HG02938 (cell line): ENCODE results near the gene HTR4.
"Not testable (repeated sequence)": the region's sequence is repeated elsewhere in the genome, so short reads cannot be mapped to it uniquely, and the experiment has no call there.

Experiments used
- ATAC-seq: cut with Tn5 transposase; IDR thresholded peaks from one replicate; pipeline ENCODE4 v1.9.1; 2021; ENCODE audit warnings: mild to moderate bottlenecking, moderate library complexity; ENCODE audit not compliant: unreplicated experiment

The HTR4 gene

DNA sequence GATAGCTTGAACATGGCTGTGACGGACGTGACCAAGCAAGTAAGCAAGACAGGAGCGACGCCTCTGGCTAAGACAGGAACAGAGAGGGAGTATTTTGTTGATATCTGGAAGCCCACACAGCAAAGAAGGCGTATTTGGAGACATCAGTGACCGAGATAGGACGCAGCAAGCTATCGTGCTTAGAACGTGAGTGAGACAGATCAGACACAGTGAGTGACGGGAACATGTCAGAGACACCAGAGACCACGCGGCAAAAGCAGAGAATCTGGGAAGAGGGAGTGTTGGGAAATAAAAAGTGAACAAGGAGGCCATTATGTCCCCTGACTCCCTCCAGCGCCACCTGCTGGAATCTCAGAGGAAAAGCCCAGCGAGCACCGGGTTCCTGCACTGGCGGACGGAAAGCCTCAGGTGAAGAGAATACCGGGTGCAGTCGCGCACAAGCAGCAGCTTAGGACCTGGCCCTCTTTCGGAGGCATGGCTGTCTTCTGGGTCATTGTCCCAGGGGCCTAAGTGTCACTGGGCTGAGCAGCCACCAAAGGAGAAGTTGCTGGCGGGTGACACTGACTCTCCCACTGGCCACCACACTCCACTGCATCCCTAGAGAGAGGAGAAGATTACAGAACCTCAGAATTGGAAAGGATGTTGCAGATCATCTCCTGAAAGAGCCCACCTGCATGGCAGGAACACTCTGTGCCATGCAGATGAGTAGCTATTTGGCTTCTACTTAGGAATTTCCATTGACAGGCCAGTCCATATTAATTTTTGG is 171.4 kb downstream of the HTR4 start:
- ATAC-seq = peak; percentile 89

DNA sequence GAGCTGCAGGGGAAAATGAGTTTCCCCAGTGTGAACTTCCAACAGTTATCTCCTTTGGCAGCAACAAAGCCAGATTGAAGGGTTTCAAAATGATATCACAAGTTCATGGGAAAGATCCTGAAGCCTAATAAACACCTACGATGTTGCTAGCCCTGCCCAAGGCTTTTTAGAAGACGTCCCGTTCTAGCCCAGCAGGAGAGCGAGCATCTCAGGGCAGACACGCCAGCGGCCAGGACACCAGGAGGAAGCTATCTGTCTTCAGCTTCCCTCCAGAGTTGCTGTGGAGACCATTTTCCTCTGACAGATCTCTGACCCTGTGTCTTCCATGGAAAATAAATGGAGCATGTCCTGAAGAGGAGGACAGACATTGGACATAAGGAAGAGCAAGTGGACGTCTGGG is 172.1 kb downstream of the HTR4 start:
- ATAC-seq = no peak

DNA sequence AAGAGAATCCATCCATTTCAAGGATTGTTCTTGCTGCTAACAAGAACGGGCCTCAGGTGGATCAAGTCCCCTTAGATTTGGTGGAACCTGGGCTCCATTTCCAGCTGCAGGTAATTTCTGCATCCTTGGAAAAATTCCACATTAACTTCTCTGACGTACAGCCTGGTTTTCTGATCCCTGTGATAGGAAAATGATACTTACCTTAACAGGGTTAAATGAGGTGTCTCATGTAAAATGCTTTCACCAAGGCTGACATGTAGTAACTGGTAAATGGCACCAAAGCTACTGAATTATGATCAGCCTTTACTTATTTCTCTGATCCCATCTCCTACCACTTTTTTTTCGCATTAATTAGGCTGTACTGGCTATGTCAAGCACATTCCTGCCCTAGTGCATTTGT is 176.9 kb downstream of the HTR4 start:
- ATAC-seq = no peak

GRCh38 chr5:148476302-148476701 is 178.0 kb downstream of the HTR4 start:
- ATAC-seq = no peak

- no peak for ATAC-seq
Observed at GRCh38 chr5:148474025-148474511, 180.3 kb downstream of the HTR4 start.

- ATAC-seq = no peak
Observed at GRCh38 chr5:148471379-148471778, 182.9 kb downstream of the HTR4 start.

DNA sequence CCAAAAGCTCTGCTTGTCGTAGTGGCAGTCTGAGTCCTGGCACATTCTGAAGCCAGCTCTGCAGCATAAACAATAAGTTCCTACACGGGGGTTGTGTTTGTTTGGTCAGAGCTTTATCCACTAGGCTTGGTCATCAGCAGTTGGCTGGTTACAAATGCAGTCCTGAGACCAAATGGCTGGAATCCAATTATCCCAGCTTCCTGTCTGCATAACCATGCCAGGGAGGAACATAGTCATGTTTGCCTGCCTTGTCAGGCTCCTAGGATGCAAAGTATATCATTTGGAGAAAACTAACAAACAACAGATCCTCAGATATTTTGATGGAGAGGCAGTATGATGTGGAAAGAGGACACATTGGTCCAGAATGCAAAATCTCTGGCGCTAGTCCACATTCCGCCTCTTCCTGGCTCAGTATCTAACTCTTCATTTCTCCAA is 184.8 kb downstream of the HTR4 start:
- ATAC-seq = no peak

DNA sequence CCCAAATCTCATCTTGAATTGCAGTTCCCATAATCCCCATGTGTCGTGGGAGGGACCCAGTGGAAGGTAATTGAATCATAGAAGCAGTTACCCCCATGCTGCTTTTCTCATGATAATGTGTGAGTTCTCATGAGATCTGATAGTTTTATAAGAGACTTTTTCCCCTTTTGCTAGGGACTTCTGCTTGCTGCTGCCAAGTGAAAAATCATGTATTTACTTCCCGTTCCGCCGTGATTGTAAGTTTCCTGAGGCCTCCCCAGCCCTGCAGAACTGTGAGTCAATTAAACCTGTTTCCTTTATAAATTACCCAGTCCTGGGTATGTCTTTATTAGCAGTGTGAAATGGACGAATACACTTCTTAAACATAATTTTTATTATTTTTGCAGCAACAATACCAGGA is 185.6 kb downstream of the HTR4 start:
- ATAC-seq = not testable (repeated sequence)

- ATAC-seq = no peak
Observed at GRCh38 chr5:148467958-148468357, 186.4 kb downstream of the HTR4 start.

DNA sequence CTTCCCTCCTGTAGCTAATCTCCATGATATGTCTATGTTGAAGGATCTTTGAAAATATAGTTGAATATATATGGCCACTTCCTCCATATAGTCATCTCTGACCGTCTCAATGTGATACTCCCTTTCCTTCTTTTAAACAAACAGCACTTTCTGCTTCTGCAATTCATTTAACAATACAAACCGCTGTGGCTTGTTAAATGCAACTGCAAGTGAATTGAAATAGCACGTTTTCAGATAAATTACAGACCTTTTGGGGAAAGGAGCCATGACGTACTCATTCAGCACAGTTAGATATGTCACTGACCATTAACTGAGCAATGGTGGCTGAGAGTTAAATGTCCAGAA is 188.1 kb downstream of the HTR4 start:
- no peak for ATAC-seq

DNA sequence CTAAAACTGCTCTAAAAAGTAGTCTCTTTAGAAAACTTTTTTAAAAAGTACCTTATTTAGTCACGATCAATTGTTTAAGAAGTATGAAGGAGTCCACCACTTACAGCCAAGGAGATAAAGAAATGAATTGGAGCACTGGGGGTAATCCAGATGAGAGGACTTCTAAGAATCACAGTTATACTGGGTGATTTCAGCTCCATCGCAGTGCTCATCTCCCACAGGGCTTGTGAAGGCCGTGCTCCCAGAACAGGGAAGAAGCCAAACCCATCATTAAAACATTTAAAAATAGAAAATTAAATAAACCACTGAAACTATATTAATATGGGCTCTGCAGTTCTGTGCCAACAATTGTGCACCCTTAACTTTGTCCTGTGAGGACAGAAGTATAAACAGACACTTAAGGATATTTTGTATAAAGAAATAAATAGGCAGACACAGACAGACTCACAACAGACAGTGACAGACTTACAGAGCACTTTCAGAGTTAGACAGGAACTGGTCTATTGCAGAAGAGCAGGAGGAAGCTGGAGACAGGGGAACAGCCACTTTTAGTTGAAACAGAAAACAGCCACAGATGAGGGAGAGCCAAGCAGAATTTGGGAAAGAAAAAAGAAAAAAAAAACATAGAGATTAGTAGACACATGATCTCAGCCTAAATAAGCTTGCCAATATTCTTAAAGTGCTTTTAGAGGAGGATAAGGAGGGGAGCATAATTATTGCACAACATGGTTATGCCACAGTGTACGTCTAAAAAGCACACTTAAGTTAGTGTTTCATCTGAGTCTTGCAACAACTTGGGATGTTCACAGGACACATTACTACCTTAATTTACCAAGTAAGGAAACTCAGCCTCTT is 188.7 kb downstream of the HTR4 start:
- ATAC-seq = no peak

- no peak for ATAC-seq
Observed at GRCh38 chr5:148459669-148460068, 194.7 kb downstream of the HTR4 start.

GRCh38 chr5:148458036-148458888 is 196.1 kb downstream of the HTR4 start:
- no peak for ATAC-seq

DNA sequence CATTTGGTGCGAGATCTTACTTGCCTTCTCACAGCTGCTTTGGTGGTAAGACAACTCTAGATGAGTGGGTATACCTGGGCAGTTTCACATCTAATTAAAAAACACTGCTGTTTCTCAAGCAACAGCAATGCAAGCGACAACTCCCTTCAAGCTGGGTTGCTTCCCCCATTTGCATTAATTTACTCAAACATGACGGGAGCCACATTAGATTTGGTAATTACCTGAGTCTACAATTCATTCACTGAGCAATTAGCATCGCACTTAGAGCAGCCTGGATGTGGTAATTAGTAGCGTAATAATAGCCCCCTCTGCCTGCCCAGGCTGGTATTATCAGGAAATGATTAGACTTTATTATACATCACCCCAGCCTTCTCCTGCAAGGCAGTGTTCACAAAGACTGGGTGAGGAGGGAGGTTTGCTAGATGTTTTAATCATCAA is 197.1 kb downstream of the HTR4 start:
- ATAC-seq = peak; percentile 76

DNA sequence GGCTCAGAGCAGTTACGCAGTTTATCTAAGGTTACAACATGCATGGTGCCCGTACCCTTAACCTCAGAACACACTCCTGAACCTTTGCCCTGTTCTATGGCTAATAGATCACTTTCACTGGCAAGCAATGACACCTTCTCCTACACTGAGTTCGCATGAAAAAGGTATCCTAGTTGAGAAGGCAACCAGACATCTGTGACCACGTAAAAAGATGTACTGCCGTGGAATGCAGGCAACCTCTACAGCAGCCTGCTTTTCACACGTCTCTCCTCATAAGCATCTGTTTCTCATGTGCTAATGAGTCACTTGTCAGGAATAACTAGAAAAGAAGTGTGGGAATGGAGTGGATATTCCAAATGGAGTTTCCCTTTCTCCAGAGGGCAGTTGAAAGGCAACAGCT is 199.1 kb downstream of the HTR4 start:
- no peak for ATAC-seq

GRCh38 chr5:148454576-148454975 is 199.8 kb downstream of the HTR4 start:
- no peak for ATAC-seq

GRCh38 chr5:148452499-148453193 is 201.7 kb downstream of the HTR4 start:
- no peak for ATAC-seq

DNA sequence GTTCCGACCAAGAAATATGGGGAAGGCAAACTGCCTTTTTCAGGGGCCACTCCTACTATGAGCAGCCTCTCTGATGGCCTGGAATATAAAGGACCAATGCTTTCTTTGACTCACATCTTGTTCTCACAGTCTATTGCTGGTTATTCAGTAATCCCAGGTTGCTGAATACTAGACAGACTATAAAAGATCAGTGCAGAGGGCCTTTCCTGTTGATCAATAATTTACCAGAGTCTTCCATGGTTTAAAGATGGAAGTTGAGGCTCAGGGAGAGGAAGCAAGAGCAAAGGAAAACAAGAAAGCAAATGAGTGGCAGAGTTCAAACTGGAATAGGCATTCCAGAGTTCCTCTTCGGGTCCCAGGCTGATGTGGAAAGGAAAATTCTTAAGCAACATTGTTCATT is 207.7 kb downstream of the HTR4 start:
- no peak for ATAC-seq

DNA sequence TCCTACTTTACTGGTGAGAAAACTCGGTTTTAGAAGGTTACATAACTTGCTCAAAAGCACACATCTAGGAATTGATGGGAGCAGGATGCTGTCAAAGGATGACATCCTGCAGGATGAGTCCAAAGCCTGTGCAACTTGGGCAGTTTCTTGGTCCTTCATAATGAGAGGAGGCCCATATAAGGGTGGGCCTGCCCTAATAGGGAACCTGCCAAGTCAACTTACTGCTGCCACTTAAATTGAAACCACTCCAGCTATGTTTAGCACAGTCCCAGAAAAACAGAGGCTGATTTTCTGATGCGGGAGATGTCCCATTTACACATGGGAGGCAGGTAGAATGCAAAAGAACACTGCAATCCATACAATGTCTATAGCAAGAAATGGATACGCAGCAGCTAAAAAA is 208.7 kb downstream of the HTR4 start:
- ATAC-seq = no peak

GRCh38 chr5:148443998-148444397 is 210.3 kb downstream of the HTR4 start:
- peak; percentile 96 for ATAC-seq

GRCh38 chr5:148443241-148443640 is 211.1 kb downstream of the HTR4 start:
- no peak for ATAC-seq
